Glutamatergic neuron (in vitro differentiated cells): ENCODE results near the gene COX6A2. TPM values are rescaled to one million over a fixed set of nuclear protein-coding genes. Genes with fewer than 3 reads are reported as not detected.
"Not testable (repeated sequence)": the region's sequence is repeated elsewhere in the genome, so short reads cannot be mapped to it uniquely, and the experiment has no call there.

Source experiments
- DNase-seq: peaks from one replicate; pipeline ENCODE4 v3.0.0; 2022
- H3K27ac Mint-ChIP-seq: one replicate; pipeline ENCODE4 v1.8.0; 2020; ENCODE audit warnings: mild to moderate bottlenecking, mixed read lengths, inconsistent platforms; ENCODE audit not compliant: unreplicated experiment
- H3K27me3 Mint-ChIP-seq: one replicate; pipeline ENCODE4 v1.8.0; 2020; ENCODE audit warnings: mild to moderate bottlenecking, moderate library complexity, mixed read lengths, inconsistent platforms; ENCODE audit not compliant: unreplicated experiment
- H3K36me3 Mint-ChIP-seq: one replicate; pipeline ENCODE4 v1.8.0; 2020; ENCODE audit warnings: mild to moderate bottlenecking, mixed read lengths, inconsistent platforms; ENCODE audit not compliant: unreplicated experiment
- H3K4me1 Mint-ChIP-seq: one replicate; pipeline ENCODE4 v1.8.0; 2020; ENCODE audit warnings: mild to moderate bottlenecking, low read depth, mixed read lengths, inconsistent platforms; ENCODE audit not compliant: unreplicated experiment
- H3K4me3 Mint-ChIP-seq: one replicate; pipeline ENCODE4 v1.8.0; 2020; ENCODE audit warnings: mild to moderate bottlenecking, mixed read lengths, inconsistent platforms; ENCODE audit not compliant: unreplicated experiment
- H3K9me3 Mint-ChIP-seq: one replicate; pipeline ENCODE4 v1.8.0; 2020; ENCODE audit warnings: mild to moderate bottlenecking, moderate library complexity, mixed read lengths, inconsistent platforms; ENCODE audit not compliant: unreplicated experiment
- CTCF ChIP-seq: fragments of 200-600 bp; sonication (generic); IDR thresholded peaks from one replicate; pipeline ENCODE4 v1.5.0; 2021; ENCODE audit not compliant: partially characterized antibody, unreplicated experiment
- total RNA-seq: library from RNA; stranded (reverse); fragmentation: NEBNext Ultra II Directional; extraction: Animal tissue kit (Norgen Biotek cat#: 25700); gene quantifications from one replicate; pipeline ENCODE4 v1.2.1, GENCODE V29; 2021; ENCODE audit not compliant: unreplicated experiment

Gene COX6A2
- total RNA-seq, 1 donor from 2014 or later = not detected

- no peak for DNase-seq
- Mint-ChIP-seq H3K36me3 (peaks cover 5% of the 10 kb centered on the region), H3K4me1 (no peaks in the 10 kb centered on the region), H3K9me3 (peaks cover 13% of the 10 kb centered on the region), H3K27ac (no peak overlapping the region), H3K27me3 (peaks cover 11% of the 10 kb centered on the region), H3K4me3 (no peak overlapping the region)
- no peak for TF ChIP-seq CTCF
Observed at GRCh38 chr16:31421587-31421986, 6.6 kb downstream of the COX6A2 start.

- H3K36me3 Mint-ChIP-seq = peaks cover 5% of the 10 kb centered on the region
- H3K27ac Mint-ChIP-seq = no peak overlapping the region
- peaks cover 20% of the 10 kb centered on the region for H3K27me3 Mint-ChIP-seq
- H3K4me1 Mint-ChIP-seq = no peaks in the 10 kb centered on the region
- TF ChIP-seq CTCF = no peak
- no peak for DNase-seq
- H3K9me3 Mint-ChIP-seq = peaks cover 7% of the 10 kb centered on the region
- no peak overlapping the region for H3K4me3 Mint-ChIP-seq
Observed at GRCh38 chr16:31420037-31420436, 8.1 kb downstream of the COX6A2 start.

GRCh38 chr16:31417916-31418315 is 10.2 kb downstream of the COX6A2 start:
- peaks cover 10% of the 10 kb centered on the region for H3K9me3 Mint-ChIP-seq
- no peak for DNase-seq
- H3K4me1 Mint-ChIP-seq = no peaks in the 10 kb centered on the region
- no peak overlapping the region for H3K27ac Mint-ChIP-seq
- no peak overlapping the region for H3K4me3 Mint-ChIP-seq
- H3K27me3 Mint-ChIP-seq = peaks cover 18% of the 10 kb centered on the region
- H3K36me3 Mint-ChIP-seq = peaks cover 9% of the 10 kb centered on the region
- TF ChIP-seq CTCF = no peak

GRCh38 chr16:31417036-31417435 is 11.1 kb downstream of the COX6A2 start:
- not testable (repeated sequence) for H3K27ac Mint-ChIP-seq, H3K4me3 Mint-ChIP-seq, H3K36me3 Mint-ChIP-seq, DNase-seq, H3K4me1 Mint-ChIP-seq, H3K9me3 Mint-ChIP-seq
- H3K27me3 Mint-ChIP-seq = peaks cover 23% of the 10 kb centered on the region

- peaks cover 23% of the 10 kb centered on the region for H3K27me3 Mint-ChIP-seq
- TF ChIP-seq CTCF = no peak
- H3K36me3 Mint-ChIP-seq = peaks cover 9% of the 10 kb centered on the region
- H3K27ac Mint-ChIP-seq = no peak overlapping the region
- no peaks in the 10 kb centered on the region for H3K4me1 Mint-ChIP-seq
- H3K9me3 Mint-ChIP-seq = peaks cover 9% of the 10 kb centered on the region
- H3K4me3 Mint-ChIP-seq = no peak overlapping the region
- DNase-seq = no peak
Observed at GRCh38 chr16:31416371-31416770, 11.8 kb downstream of the COX6A2 start.

GRCh38 chr16:31414706-31415105 is 13.5 kb downstream of the COX6A2 start:
- Mint-ChIP-seq H3K4me1 (no peaks in the 10 kb centered on the region), H3K27me3 (peaks cover 24% of the 10 kb centered on the region), H3K9me3 (peaks cover 9% of the 10 kb centered on the region), H3K4me3 (no peak overlapping the region), H3K27ac (no peak overlapping the region), H3K36me3 (peaks cover 9% of the 10 kb centered on the region)
- no peak for TF ChIP-seq CTCF
- DNase-seq = no peak
